Renal cortical epithelial cell (primary cell): ENCODE data around the gene MAST3. TPM values are rescaled to one million over a fixed set of nuclear protein-coding genes. Genes with fewer than 3 reads are reported as not detected.

Experiments
- DNase-seq: peaks from one replicate; pipeline ENCODE4 v3.0.0-alpha.2; 2011; ENCODE audit warnings: low read depth
- total RNA-seq: library from RNA; depleted of rRNA; stranded (reverse); fragments of >200 nt; gene quantifications from 2 replicates; pipeline ENCODE4 v1.2.3, GENCODE V29; 2014

Gene MAST3
- 0.35 and 5.7 TPM in 2 replicates for total RNA-seq

- peak; percentile 40 for DNase-seq
Measured at GRCh38 chr19:18097217-18097992, at the start of gene MAST3. TSS of gene MAST3 (plus strand) at chr19:18097778. CDS start at chr19:18097793, 15 bp downstream.

- no peak for DNase-seq
Measured at GRCh38 chr19:18049385-18049784, 48.2 kb upstream of the MAST3 start.

GRCh38 chr19:18051887-18052286 is 45.7 kb upstream of the MAST3 start:
- no peak for DNase-seq

GRCh38 chr19:18053576-18054219 is 43.9 kb upstream of the MAST3 start:
- no peak for DNase-seq

- no peak for DNase-seq
Measured at GRCh38 chr19:18055967-18056366, 41.6 kb upstream of the MAST3 start.

GRCh38 chr19:18057557-18057956 is 40.0 kb upstream of the MAST3 start:
- no peak for DNase-seq

- DNase-seq, result peak; percentile 30
Measured at GRCh38 chr19:18058208-18059009, 39.2 kb upstream of the MAST3 start.

GRCh38 chr19:18059297-18059696 is 38.3 kb upstream of the MAST3 start:
- DNase-seq, result no peak

GRCh38 chr19:18059902-18060301 is 37.7 kb upstream of the MAST3 start:
- no peak for DNase-seq

GRCh38 chr19:18060472-18060871 is 37.1 kb upstream of the MAST3 start:
- DNase-seq, result no peak

- no peak for DNase-seq
Measured at GRCh38 chr19:18062028-18062427, 35.5 kb upstream of the MAST3 start.

- no peak for DNase-seq
Measured at GRCh38 chr19:18063463-18063862, 34.1 kb upstream of the MAST3 start.

- no peak for DNase-seq
Measured at GRCh38 chr19:18065173-18065495, 32.4 kb upstream of the MAST3 start.

- DNase-seq, result no peak
Measured at GRCh38 chr19:18068395-18068794, 29.2 kb upstream of the MAST3 start.

GRCh38 chr19:18069383-18069782 is 28.2 kb upstream of the MAST3 start:
- no peak for DNase-seq

- DNase-seq, result no peak
Measured at GRCh38 chr19:18070181-18070580, 27.4 kb upstream of the MAST3 start.

GRCh38 chr19:18072335-18072734 is 25.2 kb upstream of the MAST3 start:
- DNase-seq, result no peak

GRCh38 chr19:18073197-18073596 is 24.4 kb upstream of the MAST3 start:
- DNase-seq, result no peak

GRCh38 chr19:18074192-18074591 is 23.4 kb upstream of the MAST3 start:
- no peak for DNase-seq

- DNase-seq, result no peak
Measured at GRCh38 chr19:18083929-18084684, 13.5 kb upstream of the MAST3 start.

- no peak for DNase-seq
Measured at GRCh38 chr19:18085702-18086457, 11.7 kb upstream of the MAST3 start.
